SHP77 treated with DMSO at 0.1 percent for 48 hours (cell line): ENCODE data around the gene CFDP1.

Experiments used
- DNase-seq: peaks from one replicate; lab custom pipeline; 2025; lab: John Stamatoyannopoulos, UW

The CFDP1 gene

GRCh38 chr16:75432828-75433731 lies at the start of gene CFDP1:
CFDP1 (minus strand) TSS chr16:75433503; CDS start chr16:75433352, 151 bp downstream.
- DNase-seq: peak; percentile 98

DNA sequence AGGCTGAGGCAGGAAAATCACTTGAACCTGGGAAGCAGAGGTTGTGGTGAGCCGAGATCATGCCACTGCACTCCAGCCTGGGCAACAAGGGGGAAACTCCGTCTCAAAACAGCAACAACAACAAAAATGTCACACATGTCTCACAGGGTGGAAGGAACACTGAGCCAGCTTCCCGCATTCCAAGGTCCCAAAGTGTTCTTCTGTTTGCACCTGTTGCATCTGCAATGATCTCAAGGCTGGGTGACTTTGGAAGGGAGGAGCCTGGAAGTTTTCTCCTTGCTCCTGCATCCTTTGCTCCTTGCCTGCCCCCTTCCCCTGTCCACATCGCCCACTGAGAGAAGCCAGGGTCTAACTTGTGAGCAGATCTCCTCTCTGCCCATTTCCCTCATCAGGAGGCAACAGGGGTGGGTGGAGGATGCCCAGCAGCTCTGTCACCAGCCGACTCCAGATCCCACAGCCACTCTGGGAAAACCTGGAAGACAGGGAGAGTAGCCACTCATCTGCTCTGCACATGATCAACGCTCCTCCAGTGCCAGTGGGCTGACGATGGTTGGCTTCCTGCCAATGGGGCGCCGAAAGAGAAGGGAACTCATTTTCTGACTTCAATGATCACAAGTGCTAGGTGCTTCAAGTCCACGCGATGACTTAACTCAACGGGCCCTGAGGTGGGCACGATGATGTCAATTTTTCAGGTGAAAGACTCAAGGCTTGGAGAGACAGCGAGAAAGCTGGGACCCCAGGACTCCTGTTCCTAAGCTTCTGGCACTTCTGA lies 49.3 kb upstream of the CFDP1 start:
- DNase-seq: no peak

- DNase-seq: no peak
Observed at GRCh38 chr16:75481475-75481874, 48.2 kb upstream of the CFDP1 start.

DNA sequence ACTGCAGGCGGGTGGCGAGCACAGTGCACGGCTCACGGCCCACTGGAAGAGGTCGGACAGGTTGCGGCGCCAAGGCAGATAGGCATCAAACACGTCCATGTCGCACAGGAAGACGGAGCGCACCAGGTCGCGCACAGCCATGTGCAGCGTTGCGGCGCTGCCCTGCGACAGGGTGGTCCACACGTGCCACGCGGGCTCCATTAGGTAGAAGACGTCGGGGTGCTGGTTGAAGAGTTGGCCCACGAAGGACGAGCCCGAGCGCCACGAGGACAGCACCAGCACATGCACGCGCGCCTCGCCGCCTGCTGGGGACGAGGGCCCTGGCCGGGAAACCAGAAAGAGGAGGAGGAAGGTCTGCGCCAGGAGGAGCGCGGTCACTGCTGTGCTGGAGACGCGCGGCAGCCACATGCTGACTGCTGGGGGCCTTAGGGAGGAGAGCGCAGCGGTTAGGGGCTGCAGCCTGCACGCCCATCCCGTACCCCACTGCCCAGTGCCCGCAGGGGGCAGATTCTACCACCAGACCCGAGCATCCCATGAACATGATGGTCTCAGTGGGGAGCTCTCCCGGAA lies 46.2 kb upstream of the CFDP1 start:
- no peak for DNase-seq

- no peak for DNase-seq
Observed at GRCh38 chr16:75478480-75479345, 45.4 kb upstream of the CFDP1 start.

DNA sequence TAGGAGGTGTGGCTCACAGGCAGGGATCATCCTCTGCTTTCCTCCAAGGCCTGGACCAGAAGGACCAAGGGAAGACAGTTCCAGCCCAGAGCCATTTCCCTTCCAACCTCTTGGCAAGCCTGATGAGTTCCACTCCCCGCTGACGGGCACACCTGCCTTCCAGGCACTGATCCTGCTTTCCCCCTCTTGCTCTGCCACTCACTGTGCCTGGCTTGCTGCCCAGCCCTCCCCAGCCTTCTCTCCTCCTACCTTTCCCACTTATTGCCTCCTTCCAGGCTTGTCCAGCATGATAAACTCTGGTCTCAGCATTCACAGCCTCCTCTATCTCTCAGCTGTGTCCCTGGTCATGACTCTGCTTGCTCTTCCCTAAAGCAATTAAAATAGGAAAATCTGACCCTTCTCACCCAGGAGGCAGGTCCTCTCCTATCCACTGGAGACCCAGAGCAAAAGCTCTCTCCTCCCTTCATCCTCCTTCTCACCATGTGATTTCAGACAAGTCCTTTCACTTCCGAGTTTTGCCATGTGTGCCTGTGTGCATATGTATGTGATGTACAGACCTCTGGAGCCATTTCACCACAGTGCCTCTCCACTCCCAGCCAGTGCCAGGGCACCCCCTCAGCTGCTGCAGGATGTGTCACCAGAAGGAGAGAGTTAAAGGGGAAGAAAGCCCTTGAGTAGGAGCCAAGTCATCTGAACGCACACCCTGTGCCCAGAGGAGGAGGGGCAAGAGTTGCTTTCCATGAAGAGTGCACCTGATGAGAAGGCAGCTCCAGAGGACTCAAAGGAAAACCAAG lies 44.6 kb upstream of the CFDP1 start:
- DNase-seq: no peak

DNA sequence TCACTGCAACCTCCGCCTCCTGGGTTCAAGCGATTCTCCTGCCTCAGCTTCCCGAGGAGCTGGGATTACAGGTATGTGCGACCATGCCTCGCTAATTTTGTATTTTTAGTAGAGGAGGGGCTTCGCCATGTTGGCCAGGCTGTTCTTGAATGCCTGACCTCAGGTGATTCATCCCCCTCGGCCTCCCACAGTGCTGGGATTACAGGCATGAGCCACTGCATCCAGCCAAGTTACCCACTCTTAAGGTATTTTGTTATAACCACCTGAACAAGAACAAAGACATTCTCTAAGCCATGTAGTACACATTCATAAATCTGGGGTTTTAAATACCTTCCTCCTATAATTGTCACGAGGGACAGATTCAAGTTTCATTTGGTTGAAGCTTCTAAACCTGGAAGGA lies 43.5 kb upstream of the CFDP1 start:
- DNase-seq: no peak

GRCh38 chr16:75475420-75475847 lies 42.1 kb upstream of the CFDP1 start:
- no peak for DNase-seq

DNA sequence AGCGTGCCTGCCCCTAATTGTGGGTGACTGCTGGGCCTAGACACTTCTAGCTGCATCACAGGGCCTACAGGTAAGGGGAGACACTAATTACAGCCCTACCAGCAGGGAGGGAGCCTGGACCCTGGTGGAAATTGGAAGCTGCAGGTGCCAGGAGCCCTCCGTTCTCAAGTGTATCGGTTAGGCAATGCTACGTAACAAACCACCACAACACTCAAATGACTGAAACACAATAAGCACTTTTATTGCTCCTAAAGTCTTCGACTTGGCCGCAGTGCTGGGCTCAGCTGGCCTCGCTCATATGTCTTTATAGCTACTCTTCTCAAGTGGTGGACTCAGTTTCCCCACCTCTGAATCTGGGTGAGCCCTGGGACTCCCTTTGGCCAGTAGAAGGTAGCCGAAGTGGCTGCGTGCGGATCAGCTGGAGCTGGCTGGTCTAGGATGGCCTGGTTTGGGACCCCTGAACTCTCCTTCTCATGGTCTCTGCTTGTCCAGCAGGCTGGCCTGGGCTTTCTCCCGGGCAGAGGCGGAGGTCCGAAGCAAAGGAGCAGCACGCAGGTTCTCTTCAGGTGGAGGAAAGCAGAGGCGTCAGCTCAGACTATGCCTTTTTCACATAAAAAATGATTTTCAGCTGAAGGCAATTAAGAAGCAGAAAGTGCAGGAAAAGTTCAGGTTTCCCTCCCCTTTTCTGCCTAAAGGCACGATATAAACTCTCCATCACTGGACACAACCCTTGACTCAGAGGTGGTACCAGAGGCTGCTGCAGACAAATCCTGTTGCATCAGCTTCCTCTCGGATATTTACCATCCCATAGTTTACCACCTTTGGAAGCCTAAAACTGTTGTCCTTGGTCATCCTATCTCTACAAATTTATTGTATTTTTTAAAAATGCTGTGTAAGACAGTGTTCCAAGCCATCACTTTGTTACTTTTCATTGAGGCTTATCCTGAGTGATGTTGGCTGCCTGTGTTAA lies 39.9 kb upstream of the CFDP1 start:
- no peak for DNase-seq

DNA sequence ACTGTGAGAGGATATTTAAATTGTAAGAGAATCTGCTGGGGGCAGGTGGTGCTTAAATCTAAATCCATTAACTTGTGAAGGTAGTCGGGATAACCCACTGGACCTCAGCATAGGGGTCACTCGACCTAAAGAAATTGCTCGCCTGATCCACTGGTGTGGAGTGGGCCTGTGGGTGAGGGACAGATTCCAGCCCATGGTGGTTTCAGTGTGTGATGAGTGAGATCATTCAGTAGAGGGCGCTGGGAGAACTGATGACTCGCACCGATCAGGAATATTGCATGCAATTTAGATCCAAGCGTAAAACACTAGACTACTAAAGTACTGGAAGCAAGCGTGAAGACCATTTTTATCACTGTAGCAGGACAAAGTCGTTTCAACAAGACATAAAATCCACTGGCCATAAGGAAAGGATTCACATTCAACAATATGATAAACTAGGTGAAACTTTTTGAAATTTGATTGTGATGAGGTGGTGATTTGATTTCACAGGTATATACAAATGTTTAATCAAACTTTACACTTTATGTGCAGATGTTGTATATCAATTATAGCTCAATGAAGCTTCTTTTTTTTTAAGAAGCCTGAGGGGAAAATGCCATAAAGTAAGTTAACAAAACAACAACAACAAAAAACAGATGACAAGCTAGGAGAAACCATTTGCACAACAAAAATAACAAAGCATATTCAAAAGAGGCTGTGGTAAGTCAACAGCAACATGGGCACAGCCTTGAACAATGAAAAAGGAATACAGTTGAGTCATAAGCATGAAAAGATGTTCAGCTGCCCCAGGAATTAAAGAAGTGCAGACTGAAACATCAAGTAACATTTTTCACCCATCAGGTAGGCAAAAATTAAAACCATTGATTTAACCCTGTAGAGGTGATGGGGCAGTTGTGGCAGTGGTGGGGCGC lies 38.7 kb upstream of the CFDP1 start:
- peak; percentile 42 for DNase-seq

GRCh38 chr16:75466760-75467159 lies 33.5 kb upstream of the CFDP1 start:
- no peak for DNase-seq

DNA sequence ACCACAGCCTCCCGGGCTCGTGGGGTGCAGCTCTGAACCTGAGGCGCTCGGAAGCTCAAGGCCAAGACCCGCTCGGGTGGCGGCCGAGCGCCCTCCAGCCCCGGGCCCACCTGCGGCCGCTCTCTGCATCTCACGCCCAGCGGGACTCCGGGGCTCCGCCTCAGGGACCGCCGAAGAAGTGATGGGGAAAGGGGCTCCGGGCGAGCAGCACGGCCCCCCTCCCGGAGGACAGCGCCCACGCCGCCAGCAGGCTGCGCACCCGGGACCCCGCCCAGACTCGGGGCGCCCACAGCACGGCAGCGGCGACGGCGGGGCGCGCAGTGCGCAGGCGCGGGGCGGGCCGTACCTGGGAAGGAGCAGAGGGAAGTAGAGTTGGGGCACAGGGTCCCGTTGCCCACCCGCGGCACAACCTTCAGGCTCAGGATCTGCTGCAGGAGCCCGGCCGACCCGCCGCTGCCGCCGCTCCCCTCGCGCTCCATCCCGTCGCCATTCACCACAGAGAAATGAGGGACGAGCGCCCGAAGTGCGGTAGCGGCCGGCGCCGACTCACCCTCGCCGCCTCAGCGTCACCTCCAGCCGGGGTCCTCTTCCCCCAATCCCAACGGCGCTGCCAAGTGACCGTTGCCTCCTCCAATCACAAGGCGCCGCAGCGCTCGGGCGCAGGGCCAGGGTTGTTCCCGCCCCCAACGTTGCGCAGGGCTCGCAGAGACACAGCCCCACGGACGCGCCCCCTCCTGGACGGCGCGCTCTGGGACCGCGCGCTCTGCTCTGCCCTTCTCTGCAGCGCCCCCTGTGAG lies 31.0 kb upstream of the CFDP1 start, which contains the start of gene TMEM170A:
Gene TMEM170A (minus strand): TSS at position 568 of the 797 bp plus-strand sequence. CDS start 89 bp downstream, at position 479.
- DNase-seq: peak; percentile 95

DNA sequence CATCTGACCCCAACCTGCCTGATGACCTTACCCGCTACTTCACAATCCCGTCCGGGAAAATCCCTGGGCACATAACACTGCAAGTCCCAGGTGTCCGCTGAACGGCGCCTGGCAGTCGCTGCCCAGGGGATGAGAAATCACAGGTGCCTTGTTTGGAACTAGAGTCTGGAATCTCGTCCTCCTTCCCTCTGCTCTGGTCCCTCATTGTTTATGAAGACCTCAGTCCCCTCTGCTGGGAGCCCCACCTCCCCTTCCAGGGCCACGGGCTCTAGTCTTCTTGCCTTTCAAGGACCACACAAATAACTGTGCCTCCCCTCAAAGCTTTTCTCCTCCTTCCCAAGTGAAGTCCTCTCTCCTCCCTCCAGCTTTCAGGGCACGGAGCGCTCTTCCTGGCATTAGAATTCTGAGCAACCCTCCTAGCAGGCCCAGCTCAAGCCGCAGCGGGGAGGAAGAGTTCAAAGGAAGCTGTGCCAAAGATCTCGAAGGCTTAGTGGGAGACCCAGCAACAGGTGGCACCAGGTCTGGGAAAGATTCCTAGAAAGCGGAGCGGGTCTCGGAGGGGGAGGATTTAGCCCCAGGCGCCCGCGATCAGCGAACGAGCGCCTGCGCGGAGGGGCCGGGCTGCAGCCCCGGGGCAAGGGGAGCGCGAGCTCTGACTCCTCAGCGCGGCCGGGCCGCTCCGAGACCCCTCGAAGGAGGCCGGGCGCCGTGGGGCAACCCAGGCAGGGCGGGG lies 30.3 kb upstream of the CFDP1 start:
- peak; percentile 14 for DNase-seq

DNA sequence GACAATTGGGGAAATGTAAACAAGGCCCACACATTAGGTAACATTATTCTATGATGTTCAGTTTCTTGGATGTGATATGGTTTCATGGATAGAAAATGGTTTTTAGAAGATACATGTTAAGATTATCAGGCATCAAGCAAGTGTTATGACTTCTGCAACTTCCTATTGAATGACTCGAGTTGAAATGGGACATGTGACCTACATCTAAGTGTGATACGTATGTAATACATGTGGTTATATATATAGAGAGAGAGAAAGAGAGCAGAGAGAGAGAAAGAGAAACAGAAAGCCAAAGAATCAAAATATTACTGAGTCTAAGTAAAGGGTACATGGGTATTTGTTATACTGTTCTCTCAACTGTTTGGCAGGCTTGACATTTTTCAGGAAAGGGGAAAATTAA lies 29.5 kb upstream of the CFDP1 start:
- no peak for DNase-seq

- DNase-seq: no peak
Observed at GRCh38 chr16:75461575-75461974, 28.3 kb upstream of the CFDP1 start.

- no peak for DNase-seq
Observed at GRCh38 chr16:75460446-75460845, 27.1 kb upstream of the CFDP1 start.

DNA sequence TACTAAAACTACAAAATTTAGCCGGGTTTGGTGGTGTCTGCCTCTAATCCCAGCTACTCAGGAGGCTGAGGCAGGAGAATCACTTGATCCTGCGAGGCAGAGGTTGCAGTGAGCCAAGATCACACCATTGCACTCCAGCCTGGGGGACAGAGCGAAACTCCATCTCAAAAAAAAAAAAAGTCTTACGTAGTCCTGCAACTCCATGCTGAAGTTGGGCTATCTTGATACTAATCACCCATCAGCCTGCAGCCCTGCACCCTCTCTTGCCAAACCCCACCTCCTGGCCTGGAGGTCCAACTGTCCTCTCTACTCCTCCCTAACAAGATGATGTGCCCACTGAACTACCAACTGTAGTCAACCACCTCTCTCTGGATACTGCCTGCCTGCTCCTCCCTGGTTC lies 26.4 kb upstream of the CFDP1 start:
- no peak for DNase-seq
